ENCODE data around the gene AKIP1.

AKIP1 gene

GRCh38 chr11:8961401-8961800 is 50.4 kb downstream of the AKIP1 start:
- H3K27me3 Mint-ChIP-seq, result no peaks in the 10 kb centered on the region
- ATAC-seq (replicated peaks) (no peak), DNase-seq (no peak)
- peaks cover 22 to 49% of the 10 kb centered on the region in 2 donors for H3K4me1 Mint-ChIP-seq
- H3K36me3 Mint-ChIP-seq, result peaks cover 4 to 10% of the 10 kb centered on the region in 2 donors
- H3K9me3 Mint-ChIP-seq, result no peaks in the 10 kb centered on the region
- H3K27ac Mint-ChIP-seq, result peak overlapping the region; percentile 68
- no peak overlapping the region for H3K4me3 Mint-ChIP-seq

- DNase-seq, result no peak
- Mint-ChIP-seq H3K9me3 (no peaks in the 10 kb centered on the region), H3K27me3 (no peaks in the 10 kb centered on the region), H3K4me1 (peaks cover 28 to 51% of the 10 kb centered on the region in 2 donors), H3K27ac (peak overlapping the region; percentile 67), H3K4me3 (peak overlapping the region; percentile 45 to 64), H3K36me3 (peaks cover 2 to 15% of the 10 kb centered on the region in 2 donors)
- ATAC-seq (replicated peaks), result no peak
Measured at GRCh38 chr11:8962841-8963240, 51.9 kb downstream of the AKIP1 start.

DNA sequence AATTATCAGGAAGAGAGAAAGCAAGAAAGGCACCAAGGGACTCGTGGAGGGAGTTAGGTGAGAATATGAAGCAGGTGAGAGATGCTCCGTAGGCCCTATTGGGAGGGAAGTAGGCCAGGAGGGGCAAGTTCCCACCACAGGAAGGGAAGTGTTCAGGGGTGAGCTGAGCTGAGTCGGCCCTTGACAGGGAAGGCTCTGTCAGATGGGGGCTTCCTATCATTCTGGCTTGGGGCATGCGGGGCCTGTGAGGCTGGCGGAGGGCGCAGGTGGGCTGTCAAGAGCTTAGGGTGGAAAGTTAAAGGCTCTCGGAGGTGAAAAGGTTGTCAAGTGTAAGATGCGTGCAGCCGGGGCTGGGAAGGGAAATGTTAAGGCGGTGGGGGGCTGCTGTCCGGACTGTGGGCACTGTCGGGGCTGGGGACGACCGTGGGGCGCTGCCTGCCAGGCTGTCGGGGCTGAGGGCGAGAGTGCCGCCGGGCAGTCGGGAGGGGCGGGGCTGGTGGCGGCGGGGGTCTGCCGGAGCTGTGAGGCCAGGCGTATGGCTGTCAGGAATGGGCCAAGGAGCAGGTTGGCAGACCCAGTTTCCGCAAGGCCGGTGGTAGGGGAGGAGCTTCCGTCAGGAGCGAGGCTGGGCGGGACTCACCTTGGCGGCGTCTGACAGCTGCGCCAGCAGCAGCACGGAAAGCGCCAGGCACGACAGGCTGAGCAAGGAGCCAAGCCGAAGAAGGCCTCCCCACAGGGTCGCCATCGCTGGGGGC is 52.8 kb downstream of the AKIP1 start:
- H3K27ac Mint-ChIP-seq, result peak overlapping the region; percentile 95
- peaks cover 28 to 51% of the 10 kb centered on the region in 2 donors for H3K4me1 Mint-ChIP-seq
- H3K36me3 Mint-ChIP-seq, result peaks cover 2 to 15% of the 10 kb centered on the region in 2 donors
- DNase-seq (peak; percentile 76), ATAC-seq (replicated peaks) (peak; percentile 71 to 74)
- peak overlapping the region; percentile 98 to 99 for H3K4me3 Mint-ChIP-seq
- H3K9me3 Mint-ChIP-seq, result no peaks in the 10 kb centered on the region
- H3K27me3 Mint-ChIP-seq, result no peaks in the 10 kb centered on the region

DNA sequence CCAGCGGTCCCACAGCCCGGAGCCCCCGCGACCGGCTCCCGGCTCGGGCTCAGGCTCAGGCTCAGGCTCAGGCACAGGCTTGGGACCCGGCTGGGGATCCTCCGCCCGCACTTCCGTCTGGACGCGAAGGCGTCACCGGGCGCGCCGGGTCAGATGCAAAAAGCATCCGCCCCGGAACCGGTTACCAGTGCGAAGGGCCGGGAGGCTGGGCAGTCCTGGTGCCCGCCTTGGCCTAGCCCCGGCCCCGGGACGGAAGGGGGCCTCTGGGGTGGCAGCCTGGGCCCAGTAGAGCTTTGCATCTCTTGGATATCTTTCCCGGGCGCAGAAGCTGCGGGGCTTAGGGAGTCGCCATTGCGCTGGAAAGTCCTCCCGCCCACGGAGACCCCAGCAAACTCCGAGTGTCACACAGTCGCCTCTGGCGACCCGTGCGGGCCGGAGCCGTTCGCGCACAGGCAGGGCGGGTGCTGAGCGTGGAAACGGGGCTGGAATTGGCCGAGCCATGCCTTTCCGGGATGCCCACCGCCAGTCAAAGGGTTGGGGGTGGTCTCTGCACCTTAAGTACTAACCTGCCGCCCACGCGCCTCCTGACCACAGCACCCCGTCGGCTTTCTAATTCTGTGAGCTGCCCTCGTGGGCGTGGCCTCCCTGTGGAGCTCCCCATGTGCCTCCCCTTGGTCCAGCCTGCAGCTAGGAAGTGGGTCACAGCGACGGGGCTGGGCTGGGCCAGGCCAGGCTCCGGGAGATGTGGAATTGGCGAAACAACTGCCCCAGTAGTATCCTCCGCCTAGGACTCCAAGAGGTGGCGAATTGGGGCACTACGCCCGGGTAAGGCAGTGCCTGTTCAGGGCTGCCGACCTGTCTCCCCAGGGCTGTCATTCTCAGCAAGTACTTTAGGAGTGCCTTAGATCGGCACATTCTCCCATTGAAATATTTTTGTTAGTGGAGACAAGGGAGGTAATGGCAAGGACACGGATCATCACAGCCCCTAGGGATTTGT is 53.6 kb downstream of the AKIP1 start, which contains the start of gene TMEM9B:
Gene TMEM9B (minus strand): TSS at position 119 of the 997 bp plus-strand sequence. CDS start 129 bp downstream, outside the sequence.
- DNase-seq (peak; percentile 91), ATAC-seq (replicated peaks) (peak; percentile 83 to 86)
- peaks cover 28 to 47% of the 10 kb centered on the region in 2 donors for H3K4me1 Mint-ChIP-seq
- H3K9me3 Mint-ChIP-seq, result no peaks in the 10 kb centered on the region
- H3K36me3 Mint-ChIP-seq, result peaks cover 2 to 16% of the 10 kb centered on the region in 2 donors
- H3K27ac Mint-ChIP-seq, result peak within 1 kb of the TSS; percentile 95
- H3K4me3 Mint-ChIP-seq, result peak within 1 kb of the TSS; percentile 98 to 99
- H3K27me3 Mint-ChIP-seq, result no peaks in the 10 kb centered on the region

GRCh38 chr11:8967184-8967583 is 56.2 kb downstream of the AKIP1 start:
- Mint-ChIP-seq H3K36me3 (peaks cover 2 to 13% of the 10 kb centered on the region in 2 donors), H3K4me3 (no peak overlapping the region), H3K4me1 (peaks cover 23 to 35% of the 10 kb centered on the region in 2 donors), H3K9me3 (no peaks in the 10 kb centered on the region), H3K27me3 (no peaks in the 10 kb centered on the region), H3K27ac (no peak overlapping the region)
- no peak for ATAC-seq (replicated peaks)
- DNase-seq, result no peak
